Upper lobe of left lung (tissue), 4 donors: ENCODE data around the gene CAPNS1.

ENCODE experiments used
- EP300 ChIP-seq, 4 donors: sonication (generic); formaldehyde crosslinking; IDR thresholded peaks; one replicate each; pipeline ENCODE4 v1.5.1; 2017; ENCODE audit warnings: antibody characterized with exemption in 4 of 4, control low read depth in 2 of 4
- POLR2AphosphoS5 ChIP-seq, 2 donors: sonication (generic); formaldehyde crosslinking; IDR thresholded peaks; one replicate each; pipeline ENCODE4 v1.5.1; 2017; ENCODE audit warnings: antibody characterized with exemption in 2 of 2

DNA sequence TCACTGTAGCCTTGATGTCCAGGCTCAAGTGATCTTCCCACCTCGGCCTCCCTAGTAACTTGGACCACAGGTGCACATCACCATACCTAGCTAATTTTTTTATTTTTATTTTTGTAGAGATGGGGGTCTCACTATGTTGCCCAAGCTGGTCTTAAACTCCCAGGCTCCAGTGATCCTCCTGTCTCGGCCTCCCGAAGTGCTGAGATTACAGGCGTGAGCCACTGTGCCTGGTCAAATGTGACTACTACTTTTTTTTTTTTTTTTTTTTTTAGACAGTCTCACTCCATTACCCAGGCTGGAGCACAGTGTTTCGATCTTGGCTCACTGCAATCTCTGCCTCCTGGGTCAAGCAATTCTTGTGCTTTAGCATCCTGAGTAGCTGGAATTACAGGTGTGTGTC, 33.0 kb downstream of the CAPNS1 start:
- no peak for TF ChIP-seq EP300 (IDR thresholded peaks at IDR 0.05)
- no peak for TF ChIP-seq POLR2AphosphoS5 (IDR thresholded peaks at IDR 0.05)
